A673 (cell line): ENCODE measurements around the gene NDUFB10.

Experiments used
- CTCF ChIP-seq: fragments of 300-800, 200-600 bp; sonication (generic); conservative IDR thresholded peaks from 2 replicates; pipeline ENCODE4 v1.5.1; 2017; ENCODE audit warnings: low read depth, mild to moderate bottlenecking, antibody characterized with exemption, low read length, moderate library complexity, mixed read lengths
- EZH2 ChIP-seq: fragments of 200-600 bp; sonication (generic); IDR thresholded peaks from 2 replicates; pipeline ENCODE4 v1.6.1; 2017; ENCODE audit warnings: borderline replicate concordance, low read depth, mild to moderate bottlenecking, mixed read lengths, antibody characterized with exemption, low read length; ENCODE audit not compliant: poor library complexity, severe bottlenecking

DNA sequence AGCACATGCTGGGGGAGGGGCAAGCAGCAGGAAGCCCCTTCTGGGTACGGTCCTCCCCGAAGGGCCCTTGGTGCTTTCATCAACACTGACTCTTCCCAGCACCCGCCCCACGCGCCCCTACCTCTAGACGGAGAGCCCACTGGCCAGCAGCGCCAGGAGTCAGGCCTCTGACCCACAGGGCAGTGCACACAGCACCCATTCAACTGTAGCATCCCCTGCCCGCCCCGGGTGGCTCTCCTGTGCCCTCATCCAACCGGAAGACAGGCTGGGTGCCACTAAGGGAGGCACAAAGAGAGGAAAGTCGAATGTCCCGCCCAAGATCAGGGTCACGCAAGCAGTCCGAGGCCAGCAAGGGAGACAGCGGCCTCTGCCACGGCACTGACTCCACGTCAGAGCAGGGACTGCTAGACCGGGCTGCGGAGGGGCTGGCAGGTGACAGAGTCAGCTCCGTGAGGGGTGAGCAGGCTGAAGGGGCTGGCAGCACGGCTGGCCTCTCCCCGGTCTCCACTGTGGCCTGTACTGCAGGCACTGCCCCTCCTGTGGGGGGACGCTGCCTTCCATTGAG lies 26.2 kb upstream of the NDUFB10 start:
- no peak for TF ChIP-seq CTCF
- no peak for TF ChIP-seq EZH2
